Colon (tissue), 2 donors: ENCODE data around the gene TGFBI.

Experiments used
- FAIRE-seq: peaks from 2 replicates; lab custom pipeline; 2012; peaks lifted over from hg19 to GRCh38; lab: Jason Lieb, UNC
- donor health status: control.
- donor health status: control.

TGFBI gene

DNA sequence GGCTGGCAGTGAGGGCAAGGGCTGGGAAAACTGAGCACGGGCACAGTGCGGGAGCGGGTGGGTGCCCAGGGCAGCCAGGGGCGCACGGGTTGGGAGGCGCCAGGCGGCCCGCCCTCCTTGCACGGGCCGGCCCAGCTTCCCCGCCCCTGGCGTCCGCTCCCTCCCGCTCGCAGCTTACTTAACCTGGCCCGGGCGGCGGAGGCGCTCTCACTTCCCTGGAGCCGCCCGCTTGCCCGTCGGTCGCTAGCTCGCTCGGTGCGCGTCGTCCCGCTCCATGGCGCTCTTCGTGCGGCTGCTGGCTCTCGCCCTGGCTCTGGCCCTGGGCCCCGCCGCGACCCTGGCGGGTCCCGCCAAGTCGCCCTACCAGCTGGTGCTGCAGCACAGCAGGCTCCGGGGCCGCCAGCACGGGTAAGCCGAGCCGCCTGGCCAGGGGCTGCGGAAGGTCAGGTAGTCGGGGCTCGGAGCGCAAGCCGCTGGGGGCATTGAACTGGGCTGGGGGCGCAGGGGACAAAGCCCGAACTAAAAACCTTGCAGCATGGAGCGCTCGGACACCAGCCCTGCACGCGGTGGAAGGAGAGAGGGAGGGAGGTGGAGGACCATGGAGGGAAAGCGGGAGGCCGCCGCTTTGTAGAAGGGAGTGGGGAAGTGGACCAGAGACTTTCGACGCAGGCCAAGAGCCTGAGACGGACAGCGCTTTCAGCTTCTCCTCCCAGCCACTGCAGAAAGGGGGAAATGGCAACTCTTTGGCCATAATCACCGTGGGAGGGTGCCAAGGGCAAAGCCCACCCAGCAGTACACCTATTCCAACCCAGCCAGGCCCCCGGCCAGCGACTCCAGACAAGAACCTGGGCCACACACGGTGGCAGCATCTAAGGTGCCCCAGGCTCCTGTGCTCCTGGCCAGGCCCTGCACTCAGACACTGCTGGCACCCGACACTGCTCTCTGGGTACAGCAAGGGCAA is at the start of gene TGFBI:
Gene TGFBI, plus strand, starts transcription at position 207 of the 961 bp plus-strand sequence. Its CDS starts 68 bp downstream, at position 275.
- FAIRE-seq, result no peak

GRCh38 chr5:135978993-135979392 is 49.8 kb upstream of the TGFBI start:
- FAIRE-seq, result no peak

DNA sequence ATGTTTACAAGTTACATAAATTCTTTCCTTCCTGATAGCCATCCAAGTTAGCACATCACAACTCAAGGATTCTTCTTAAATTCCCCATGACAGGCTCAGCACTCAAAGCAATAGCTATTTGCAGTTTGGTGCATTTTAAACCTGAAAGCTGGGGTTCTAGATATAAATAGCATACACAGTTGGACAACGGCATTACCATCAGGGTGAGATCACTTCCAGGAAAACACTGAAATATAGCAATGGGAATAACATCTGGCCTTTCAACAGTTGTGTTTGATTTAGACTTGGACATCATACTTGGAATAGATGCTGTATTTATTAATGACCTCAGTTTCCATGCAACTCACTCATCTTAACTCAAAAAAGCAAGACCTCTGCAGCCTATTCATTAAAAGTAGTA is 49.3 kb upstream of the TGFBI start:
- FAIRE-seq, result no peak

GRCh38 chr5:135980620-135981019 is 48.2 kb upstream of the TGFBI start:
- no peak for FAIRE-seq

- no peak for FAIRE-seq
These were observed 42.8 kb upstream of the TGFBI start for GRCh38 chr5:135985951-135986350.

DNA sequence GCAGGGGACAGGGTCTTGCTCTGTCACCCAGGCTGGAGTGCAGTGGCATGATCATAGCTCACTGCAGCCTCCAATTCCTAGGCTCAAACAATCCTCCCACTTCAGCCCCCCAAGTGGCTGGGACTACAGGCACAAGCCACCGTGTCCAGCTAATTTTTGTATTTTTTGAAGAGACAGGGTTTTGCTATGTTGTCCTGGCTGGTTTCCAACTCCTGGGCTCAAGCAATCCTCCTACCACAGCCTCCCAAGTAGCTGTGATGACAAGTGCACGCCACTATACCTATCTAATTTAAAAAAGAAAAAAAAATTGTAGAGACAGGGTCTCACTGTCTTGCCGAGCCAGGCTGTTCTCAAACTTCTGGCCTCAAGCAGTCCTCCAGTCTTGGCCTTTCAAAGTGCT is 42.4 kb upstream of the TGFBI start:
- FAIRE-seq, result no peak

GRCh38 chr5:135986891-135987401 is 41.8 kb upstream of the TGFBI start:
- FAIRE-seq, result no peak

DNA sequence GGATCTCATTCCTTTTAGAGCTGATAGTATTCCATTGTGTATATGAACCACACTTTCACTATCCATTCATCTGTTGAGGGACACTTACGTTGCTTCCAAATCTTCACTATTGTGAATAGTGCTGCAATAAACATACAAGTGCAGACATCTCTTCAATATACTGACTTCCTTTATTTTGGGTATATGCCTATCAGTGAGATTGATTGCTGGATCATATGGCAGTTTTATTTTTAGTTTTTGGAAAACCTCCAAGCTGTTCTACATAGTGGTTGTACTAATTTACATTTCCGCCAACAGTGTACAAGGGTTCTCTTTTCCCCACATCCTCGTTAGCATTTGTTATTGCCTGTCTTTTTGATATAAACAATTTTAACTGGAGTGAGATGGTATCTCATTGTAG is 40.2 kb upstream of the TGFBI start:
- no peak for FAIRE-seq

- FAIRE-seq, result no peak
These were observed 39.1 kb upstream of the TGFBI start for GRCh38 chr5:135989686-135990085.

DNA sequence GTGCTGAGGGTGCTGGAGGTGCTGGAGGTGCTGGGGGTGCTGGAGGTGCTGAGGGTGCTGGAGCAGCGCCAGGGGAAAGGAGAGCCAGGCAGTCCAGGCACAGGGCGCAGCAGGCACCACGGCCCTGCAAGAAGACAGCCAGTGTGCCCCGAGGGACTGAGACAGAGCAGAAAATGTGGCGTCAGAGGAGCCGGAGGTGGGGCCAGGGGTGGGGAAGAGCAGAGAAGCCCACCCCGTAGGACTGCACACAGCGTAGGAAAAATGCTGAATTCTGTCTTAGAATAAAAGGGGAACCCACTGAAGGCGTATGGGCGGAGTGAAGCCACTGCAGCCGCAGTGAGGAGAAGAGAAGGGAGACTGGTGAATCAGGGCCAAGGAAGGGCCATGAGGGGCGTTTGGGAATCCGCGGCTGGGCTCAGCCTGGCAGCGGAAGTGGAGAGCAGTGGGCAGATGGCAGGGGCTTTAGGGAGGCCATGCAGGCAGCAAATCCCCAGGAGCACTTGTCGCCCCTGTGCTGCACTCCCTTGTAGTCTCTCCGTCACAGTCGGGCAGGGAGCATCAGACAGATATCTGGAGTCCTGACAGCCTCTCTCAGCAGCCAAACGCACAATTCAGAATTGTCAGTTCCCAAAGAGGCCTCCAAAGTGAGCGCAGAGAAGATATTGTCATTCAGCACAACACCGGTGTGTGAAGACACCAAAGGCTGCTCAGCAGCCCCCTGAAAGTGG is 38.1 kb upstream of the TGFBI start:
- no peak for FAIRE-seq

- no peak for FAIRE-seq
These were observed 37.4 kb upstream of the TGFBI start for GRCh38 chr5:135991429-135991828.

DNA sequence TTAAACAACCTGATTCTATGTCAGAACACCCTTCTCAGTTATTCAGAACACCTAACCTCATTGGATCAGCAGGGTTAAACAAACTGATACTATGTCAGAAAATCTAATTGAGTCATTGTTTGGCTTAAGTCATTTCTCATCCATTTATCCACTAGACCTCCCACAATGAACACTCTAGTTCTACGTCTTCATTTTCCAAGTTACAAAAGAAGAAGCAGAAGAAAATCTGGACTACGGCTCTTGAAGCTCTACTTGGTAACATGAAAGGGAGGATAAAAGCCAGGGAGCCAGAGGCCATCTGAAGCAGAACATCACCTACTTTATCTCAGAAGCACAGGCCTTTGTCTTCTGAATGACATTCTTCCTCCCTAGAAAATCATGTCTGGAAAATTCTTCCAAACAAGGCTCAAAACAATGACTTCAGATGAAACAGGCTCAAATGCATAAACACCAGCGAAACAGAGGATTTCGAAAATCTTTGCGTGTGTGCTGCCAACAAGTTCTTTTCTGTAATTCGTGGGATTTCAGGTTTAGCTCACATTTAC is 35.4 kb upstream of the TGFBI start:
- no peak for FAIRE-seq

- FAIRE-seq, result no peak
These were observed 34.7 kb upstream of the TGFBI start for GRCh38 chr5:135993880-135994636.

DNA sequence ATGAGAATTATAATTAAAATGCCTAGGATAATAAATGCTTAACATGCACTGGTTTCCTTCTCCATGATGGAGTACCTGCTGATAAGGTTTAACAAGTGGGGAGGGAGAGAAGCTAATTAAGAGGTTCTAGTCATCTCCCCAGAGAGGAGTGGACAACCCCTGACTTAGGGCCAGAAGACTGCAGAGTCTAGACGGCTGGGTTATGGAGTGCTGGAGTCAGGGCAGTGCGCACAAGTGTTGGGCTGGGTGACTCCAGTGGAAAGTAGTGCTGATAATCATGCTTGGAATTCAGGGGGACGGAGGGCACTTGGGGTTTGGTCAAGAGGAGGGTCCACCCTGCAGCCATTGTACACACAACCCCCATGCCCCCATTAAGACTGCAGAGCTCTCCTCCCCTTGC is 32.8 kb upstream of the TGFBI start:
- no peak for FAIRE-seq

- no peak for FAIRE-seq
These were observed 32.2 kb upstream of the TGFBI start for GRCh38 chr5:135996611-135997010.

DNA sequence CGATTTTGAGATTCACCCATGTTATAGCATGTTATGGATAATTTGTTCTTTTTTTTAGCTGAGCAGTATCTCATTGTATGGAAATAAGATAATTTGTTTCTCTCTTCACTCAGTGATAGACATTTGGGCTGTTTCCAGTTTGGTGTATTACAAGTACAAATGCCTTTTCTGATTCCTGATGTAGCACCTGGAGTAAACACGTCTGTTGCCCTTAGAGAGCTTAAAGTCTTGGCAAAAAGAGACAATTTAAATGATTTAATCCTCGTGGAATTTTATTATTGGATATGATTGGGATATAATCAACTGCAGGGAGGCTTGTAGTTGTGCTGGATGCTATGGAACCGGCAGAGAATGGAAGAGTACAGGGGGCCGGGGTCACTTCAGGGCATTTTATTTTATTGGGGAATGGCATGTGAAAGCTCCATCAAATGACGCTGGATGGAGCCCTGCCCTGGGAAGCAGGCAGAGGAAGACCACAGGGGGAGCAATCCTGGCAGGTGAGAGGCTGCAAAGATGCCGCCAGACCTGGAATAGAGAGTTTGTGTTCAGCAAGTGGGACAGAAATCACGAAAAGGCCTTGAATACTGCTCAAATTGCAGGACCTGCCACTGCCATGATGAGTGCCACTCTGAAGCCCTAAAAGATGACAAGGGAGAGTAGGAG is 31.0 kb upstream of the TGFBI start:
- FAIRE-seq, result no peak

GRCh38 chr5:135998889-135999288 is 29.9 kb upstream of the TGFBI start:
- no peak for FAIRE-seq

GRCh38 chr5:135999406-136000139 is 29.2 kb upstream of the TGFBI start:
- FAIRE-seq, result no peak

DNA sequence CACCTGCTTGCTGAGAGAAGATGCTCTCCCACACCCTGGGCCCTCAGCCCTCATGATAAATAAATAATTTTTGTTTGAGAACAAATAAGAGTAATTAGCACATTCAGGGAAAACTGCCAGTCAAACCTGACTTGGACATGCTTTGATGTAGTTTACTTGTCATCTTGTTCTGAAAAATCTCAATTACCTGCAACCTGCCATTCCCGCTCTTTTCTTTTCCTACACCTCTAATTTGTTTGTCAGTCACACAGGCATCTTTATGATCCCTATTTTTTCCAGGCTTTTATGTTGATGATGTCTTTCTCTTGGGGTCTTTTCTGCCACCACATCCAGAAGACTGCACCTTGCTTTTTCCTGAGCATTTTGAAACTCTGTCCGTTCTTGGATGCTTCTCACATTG is 28.6 kb upstream of the TGFBI start:
- FAIRE-seq, result no peak

GRCh38 chr5:136000932-136001331 is 27.9 kb upstream of the TGFBI start:
- no peak for FAIRE-seq

DNA sequence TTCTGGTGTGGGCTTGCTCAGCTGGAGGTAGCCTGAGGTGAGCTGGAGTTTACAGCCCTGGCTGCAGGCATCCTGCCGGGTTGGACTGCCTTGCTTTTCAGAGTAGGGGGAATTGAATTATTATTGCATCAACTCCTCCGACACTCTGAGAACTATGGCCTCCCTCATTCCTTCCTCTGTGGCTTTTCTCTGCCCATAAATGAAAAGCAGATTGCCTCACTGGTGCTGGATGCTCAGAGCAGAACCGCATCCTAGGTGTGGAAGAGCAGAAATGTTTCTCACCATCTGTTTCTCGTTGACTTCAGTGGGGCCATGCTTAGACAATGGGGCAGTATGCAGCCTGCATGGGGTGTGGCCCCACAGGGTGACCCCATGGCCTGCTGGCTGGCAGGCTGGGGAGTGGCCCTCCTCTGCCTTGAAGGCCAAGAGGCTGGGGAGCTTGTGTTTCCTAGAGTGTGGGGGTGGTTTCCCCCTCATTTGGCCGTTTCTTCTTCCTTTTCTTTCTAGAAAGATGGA is 27.3 kb upstream of the TGFBI start:
- no peak for FAIRE-seq
